IPS DF 4.7 (cell line): ENCODE results near the gene PPP1R26.
"Not testable (repeated sequence)": the region's sequence is repeated elsewhere in the genome, so short reads cannot be mapped to it uniquely, and the experiment has no call there.

ENCODE experiments used
- DNase-seq: peaks from one replicate; pipeline ENCODE4 v3.0.0-alpha.2; 2013; ENCODE audit warnings: low spot score; ENCODE audit errors: extremely low read depth

The PPP1R26 gene, protein sequence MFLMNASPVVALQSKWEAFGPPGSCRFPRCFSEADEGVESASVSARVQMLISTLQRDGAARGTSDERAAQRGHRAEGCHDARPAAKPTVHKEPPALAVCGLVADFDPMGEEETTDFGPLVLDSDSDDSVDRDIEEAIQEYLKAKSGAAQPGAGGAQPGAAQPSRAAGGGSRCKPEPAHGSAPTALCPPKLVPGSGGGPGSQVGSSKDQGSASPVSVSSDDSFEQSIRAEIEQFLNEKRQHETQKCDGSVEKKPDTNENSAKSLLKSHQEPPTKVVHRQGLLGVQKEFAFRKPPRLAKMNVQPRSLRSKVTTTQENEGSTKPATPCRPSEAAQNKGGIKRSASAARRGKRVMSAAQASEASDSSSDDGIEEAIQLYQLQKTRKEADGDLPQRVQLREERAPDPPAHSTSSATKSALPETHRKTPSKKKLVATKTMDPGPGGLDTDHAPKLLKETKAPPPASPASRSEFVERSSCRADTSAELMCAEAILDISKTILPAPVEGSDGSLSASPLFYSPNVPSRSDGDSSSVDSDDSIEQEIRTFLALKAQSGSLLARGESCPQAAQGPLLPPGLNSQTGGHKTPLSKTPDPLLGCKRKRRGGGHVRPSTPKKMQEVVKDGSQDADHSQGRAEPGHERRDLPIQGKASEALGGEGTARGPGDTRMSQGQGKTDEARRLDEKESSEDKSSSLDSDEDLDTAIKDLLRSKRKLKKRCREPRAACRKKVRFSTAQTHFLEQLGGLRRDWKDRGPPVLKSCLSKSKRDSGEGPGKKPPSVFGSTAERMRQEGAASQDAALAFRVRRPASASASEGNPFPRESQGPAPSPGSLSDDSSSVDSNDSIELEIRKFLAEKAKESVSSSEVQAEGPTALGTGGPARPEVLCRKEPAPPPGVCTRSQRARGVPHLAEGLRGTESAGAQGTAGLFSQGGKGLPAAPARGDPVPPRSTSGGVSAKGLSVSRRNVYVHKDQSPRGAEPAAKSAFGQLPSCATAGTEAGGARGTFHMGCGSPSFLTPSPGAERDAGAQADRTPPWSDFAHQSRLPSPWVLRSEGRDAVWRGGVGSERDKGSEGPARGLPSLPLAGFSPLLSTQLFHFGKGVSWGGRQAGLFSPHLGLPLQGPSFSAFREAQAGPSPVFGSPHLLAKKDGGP (N-terminal part only)

DNA sequence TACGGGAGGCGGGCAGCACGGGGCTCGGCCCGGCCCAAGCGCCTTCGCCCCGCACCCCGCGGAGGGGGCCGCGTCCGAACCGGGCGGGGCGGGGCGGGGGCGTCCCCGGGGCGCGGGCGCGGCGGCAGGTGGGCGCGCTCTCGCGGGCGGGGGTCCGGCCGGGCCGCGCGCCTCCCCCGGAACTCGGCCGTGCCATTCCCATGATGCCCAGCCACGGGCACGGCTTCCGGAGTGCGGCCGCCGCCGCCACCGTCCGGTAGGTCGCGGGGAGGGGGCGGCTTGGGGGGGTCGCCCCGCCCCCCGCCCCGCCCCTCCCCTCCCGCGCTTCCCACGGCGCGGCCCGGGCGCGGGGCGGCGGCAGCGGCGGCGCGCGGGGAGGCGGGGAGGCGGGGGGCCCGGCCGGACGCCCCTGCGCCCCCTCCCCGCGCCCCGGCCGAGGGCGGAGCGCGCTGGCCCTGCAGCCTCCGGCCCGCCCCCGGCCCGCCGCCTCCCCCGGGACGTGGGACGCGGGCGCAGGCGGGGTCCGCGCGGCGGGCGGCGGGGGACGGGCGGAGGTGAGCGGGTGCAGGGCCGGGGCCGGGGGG, at the start of gene PPP1R26:
PPP1R26 (plus strand) TSS at position 314 of the 584 bp plus-strand sequence. CDS start 4,729 bp downstream, outside the sequence.
- DNase-seq: no peak

DNA sequence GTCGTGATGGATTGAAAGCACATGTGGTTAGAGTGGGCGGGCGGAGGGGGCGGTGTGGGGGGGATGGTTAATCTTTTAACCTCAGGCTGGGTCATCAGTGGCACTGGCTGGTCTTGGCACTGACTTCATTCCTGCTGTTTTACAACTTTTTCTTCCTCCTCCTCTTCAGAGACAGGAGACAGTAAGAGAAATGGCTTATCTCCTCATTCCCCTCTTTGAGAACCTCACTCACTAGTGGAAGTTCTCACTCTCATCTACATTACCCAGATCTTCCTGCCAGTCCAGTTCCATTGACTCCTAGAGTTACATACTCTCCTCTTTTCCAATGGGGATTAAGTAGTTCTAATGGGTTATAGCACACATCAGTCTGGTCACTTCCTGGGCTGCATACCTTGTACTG, 42.3 kb upstream of the PPP1R26 start:
- no peak for DNase-seq

DNA sequence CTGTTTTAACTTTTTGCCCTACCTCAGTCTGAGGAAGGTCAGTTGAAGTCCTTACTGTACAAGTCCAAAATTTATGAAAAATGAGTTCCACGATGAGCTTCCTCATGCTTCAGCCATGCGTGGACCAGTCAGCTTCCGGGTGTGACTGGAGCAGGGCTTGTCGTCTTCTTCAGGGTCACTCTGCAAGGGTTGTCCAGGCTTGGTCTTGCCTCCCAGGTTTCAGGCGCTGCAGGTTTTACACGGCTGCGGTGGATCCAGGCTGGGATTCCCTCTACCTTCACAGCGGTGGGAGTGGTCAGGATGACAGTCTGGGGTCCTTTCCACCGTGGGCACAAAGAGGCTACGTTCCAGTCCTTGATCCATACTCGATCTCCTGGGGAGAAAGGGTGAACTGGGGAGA, 41.9 kb upstream of the PPP1R26 start:
- DNase-seq: not testable (repeated sequence)

DNA sequence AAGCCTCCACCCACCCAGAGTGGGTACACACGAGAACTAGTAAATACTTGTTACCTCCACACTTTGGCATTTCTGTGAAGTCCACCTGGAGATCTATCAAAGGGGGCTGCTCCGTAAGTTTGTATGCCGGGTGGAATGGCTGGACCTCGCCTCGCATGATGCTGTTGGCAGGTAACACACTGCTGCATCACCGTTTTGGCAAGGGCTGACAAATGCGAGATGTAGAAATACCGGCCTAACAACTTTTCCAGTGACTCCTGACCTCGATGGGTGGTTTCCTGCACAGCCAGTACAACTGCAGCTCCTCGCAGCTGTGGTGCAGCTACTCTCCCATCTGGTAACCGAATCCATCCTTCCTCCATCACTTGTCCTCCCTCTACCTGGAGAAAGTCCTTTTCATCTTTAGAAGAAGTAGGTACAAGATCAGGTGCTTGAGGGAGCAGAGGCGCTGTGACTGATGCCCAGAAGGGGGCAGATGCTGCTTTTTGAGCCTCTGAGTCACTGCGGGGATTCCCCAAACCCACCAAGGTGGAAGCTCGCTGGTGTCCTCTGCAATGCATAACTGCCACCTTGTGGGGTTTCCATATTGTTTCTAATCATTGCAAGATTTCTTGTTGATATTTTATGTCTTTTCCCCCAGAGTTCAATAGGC, 40.9 kb upstream of the PPP1R26 start:
- DNase-seq: not testable (repeated sequence)

DNA sequence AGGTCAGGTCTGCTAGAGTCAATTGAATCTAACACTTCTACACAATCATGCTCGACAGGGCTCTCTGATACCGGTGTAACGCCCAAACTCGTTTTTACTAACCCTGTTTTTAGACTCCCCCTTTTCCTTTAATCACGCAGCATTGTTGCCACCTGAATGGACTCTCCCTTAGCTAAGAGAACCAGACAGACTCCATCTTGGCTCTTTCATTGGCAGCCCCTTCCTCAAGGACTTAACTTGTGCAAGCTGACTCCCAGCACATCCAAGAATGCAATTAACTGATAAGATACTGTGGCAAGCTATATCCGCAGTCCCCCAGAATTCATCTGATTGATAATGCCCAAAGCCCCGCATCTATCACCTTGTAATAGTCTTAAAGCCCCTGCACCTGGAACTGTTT, 40.1 kb upstream of the PPP1R26 start:
- DNase-seq: not testable (repeated sequence)

DNA sequence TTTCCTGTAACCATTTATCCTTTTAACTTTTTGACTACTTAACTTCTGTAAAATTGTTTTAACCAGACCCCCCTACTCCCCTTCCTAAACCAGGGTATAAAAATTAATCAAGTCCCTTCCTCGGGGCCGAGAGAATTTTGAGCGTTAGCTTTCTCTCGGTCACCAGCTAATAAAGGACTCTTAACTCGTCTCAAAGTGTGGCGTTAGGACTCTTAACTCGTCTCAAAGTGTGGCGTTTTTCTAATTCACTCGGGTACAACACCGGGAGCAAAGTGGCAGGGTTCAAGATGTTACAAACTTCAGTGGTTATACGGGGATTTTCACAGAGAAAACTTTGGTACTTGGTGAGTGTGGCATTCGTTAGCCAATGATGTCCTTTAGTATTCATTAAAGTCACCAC, 39.7 kb upstream of the PPP1R26 start:
- no peak for DNase-seq

DNA sequence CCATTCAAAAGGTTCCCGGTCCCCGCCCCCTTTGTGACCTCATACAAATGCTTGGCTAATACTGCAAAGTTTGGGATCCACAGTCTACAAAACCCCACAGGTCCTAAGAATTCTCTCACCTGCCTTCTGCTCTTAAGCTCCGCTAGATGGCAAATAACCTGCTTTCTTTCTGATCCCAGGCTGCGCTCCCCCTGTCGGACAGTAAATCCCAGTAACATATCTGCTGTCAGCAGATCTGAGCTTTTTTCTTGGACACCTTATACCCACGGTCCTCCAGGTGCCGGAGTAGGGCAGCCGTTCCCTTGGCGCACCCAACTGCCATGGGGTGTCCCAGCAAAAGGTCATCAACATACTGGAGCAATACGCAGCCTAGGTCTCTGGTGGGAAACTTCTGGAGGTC, 39.0 kb upstream of the PPP1R26 start:
- no peak for DNase-seq

DNA sequence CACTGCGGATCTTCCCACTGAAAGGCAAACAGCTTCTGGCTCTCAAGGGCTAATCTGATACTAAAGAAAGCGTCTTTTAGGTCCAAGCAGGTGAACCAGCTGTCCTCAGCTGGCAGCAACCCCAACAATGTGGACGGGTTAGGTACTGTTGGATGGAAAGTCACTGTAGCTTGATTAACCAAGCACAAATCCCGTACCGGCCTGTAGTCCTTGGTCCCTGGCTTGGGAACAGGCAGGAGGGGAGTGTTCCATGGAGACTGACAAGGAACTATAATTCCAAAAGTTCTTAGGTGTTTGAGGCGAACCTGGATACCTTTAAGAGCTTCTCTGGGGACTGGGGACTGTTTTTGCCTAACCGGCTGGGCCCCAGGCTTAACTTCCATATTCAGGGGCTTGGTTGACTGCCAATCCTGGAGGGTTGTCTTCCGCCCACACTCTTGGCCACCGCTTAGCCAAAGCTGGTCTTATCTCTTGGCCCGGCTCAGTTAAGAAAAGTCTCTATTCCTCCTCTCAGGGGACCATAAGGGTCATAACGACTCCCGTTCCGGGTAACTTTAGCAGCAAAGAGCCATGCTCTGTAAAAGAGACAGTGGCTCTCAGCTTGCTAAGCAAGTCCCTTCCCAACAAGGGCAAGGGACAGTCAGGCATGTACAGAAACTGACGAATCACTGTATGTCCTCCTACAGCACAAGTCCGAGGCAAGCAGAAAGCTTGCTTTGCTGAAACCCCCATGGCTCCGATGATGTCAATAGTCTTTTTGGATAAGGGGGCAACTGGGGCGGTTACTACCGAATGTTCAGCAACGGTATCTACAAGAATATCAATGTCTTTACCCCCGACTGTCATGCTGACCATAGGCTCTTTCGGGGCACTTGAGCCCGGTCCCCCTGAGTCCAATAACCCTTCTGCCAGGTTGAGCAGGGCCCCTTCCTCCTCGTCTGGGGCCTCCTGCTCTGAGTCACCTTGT, 38.2 kb upstream of the PPP1R26 start:
- not testable (repeated sequence) for DNase-seq

DNA sequence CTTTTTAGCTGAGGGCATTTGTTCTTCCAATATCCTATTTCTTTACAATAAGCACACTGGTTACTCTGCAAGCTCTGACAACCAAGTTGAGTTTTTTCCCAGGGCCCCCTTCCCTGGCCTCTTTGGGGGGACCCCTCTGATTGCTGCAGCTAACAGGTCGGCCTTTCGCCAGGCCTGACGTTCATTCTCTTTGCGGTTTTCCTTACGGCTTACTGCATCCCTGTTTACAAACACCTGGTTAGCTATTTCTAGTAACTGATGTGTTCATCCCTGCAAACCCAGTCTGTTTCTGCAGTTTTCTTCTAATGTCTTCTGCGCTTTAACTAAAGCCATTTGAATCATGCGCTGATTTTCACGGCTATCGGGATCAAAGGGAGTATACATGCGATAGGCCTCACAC, 37.5 kb upstream of the PPP1R26 start:
- no peak for DNase-seq

DNA sequence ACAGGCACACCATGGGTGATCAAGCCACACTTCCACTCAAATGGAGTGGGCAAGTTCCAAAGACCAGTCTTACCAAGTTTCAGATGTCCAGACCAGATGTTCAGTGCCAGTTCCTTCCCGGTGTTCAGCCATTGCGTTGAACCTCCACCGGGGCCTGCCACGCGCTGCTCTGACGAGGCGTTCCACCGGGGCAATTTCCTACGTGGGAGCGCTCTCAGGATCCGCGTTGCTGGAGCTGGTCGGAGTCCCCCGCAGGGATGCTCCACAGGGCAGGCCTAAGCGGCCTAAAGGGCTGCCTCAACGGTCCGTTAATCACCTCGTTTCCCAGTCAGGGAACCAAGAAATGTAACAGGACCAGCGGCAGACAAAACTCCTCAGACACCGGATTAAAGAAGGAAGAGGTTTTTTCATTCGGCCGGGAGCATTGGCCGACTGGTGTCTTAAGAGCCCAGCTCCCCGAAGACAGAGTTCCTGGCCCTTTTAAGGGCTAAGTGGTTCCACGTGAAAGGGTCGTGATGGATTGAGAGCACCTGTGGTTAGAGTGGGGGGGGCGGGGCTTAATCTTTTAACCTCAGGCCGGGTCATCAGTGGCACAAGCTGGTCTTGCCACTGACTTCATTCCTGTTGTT, 35.7 kb upstream of the PPP1R26 start:
- no peak for DNase-seq

DNA sequence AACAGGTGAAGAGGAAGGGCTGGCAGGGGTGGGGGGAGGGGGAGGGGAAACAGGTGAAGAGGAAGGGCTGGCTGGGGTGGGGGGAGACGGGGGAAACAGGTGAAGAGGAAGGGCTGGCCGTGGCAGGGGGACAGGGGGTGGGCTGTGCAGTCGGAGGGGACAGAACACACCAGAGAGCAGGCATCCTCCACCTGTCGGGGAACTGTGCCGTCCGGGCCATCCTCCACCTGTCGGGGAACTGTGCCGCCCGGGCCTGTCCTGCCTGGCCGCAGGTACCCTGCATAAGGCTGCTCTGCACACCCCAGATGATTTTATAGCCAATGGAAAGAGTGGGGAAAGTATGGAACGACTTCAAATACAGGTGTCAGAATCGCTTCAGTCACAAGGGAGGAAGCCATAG, 32.5 kb upstream of the PPP1R26 start:
- DNase-seq: no peak

DNA sequence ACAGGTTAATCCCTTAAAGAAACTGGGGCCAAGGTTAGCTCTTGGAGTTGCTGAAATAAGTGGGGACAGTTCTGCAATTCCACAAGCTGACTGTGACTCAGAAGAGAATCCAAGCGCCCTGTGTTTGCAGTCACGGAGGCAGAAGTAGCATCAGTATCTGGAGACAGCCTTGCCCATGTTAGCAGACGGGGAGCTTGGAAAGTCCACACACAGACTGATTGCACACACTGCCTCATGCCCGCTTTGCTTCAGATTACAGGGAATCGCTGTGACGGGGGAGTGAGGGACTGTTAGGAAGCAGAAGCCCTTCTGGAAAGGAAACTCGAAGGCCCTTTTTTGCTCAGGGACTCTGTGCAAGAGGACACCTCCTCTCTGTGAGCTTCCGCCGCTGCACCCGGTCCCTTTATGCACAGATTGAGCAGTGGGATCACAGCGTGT, 30.9 kb upstream of the PPP1R26 start:
- DNase-seq: no peak

DNA sequence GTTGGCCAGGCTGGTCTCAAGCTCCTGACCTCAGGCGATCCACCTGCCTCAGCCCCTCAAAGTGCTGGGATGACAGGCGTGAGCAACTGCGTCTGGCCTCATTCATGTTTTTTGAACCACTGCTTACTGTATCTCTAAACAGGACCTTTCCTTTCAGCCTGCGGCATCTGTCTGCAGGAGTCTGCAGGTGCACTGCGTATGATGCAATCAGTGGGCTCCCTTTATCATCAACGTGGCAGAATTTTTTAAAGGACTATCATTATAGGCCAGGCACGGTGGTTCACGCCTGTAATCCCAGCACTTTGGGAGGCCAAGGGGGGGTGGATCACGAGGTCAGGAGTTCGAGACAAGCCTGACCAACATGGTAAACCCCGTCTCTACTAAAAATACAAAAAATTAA, 30.1 kb upstream of the PPP1R26 start:
- DNase-seq: not testable (repeated sequence)

DNA sequence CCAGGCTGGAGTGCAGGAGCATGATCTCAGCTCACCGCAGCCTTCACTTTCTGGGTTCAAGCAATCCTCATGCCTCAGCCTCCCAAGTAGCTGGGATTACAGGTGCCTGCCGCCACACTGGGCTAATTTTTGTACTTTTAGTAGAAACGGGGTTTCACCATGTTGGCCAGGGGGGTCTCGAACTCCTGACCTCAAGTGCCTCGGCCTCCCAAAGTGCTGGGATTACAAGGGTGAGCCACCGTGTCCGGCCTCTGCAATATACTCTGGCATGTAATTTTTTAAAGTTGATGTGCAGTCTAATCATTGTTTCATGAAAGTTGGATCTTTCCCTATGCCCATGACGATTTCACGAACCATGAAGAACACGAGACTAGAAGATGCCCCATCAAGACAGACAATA, 28.6 kb upstream of the PPP1R26 start:
- DNase-seq: no peak

DNA sequence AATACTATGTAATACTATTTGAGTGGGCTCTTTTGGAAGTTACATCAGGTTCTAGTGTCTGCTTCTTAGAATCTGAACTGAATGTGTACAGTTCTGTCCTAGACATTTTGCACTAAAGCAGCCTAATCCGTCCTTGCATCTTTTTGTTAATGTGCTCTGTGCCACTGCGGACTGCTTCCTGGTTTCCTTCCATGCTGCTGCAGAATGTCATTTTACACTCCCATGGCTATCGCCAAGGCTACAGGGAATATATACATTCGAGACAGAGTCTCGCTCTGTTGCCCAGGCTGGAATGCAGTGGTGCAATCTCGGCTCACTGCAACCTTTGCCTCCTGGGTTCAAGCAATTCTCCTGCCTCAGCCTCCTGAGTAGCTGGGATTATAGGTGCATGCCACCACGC, 27.7 kb upstream of the PPP1R26 start:
- DNase-seq: not testable (repeated sequence)

DNA sequence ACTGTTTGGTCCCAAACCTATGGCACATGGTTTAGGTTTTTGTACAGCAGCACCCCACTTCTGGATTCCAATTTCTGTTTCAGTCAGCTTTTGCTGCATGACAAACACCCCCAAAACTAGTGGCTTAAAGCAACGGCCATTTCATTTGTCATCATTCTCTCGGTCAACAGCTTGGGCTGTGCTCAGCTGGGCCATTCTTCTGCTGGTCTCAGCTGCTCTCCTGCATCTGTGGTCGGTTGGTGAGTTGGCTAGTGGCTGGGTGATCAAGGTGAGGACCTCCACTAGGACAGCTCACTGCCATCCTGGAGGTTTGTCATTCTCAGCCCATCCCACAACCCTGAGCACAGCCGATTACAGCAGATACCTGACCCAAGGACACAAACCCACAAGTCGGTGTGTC, 24.8 kb upstream of the PPP1R26 start:
- DNase-seq: no peak

DNA sequence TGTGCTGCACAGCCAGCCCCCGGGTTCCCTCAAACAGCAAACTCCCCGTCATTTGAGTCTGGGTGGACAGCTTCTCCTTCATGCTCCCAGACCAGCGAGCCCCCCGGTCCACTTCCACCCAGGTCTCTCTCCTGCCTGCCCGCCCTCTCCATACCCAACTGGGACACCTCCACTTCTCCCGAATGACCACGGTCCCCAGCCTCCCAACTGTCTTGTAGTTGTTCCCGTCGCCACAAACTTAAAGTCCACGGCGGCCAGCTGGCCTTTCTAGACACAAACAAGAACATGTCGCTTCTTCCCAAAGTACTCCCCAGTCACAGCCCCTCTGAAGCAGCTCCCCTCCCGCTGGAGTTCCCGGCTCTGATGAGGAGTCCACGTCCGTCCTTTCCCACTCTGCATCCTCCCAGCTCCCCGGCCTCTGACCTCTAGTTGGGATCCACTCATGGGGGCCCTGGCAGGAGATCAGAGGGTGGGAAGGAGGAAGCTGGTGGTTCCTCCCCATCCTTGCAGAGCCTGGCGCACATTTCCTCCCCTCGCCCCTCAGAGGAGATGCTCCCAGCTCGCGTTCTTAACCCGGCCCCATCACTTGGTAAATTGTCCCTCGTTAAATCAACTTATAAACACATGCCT, 24.1 kb upstream of the PPP1R26 start:
- no peak for DNase-seq

DNA sequence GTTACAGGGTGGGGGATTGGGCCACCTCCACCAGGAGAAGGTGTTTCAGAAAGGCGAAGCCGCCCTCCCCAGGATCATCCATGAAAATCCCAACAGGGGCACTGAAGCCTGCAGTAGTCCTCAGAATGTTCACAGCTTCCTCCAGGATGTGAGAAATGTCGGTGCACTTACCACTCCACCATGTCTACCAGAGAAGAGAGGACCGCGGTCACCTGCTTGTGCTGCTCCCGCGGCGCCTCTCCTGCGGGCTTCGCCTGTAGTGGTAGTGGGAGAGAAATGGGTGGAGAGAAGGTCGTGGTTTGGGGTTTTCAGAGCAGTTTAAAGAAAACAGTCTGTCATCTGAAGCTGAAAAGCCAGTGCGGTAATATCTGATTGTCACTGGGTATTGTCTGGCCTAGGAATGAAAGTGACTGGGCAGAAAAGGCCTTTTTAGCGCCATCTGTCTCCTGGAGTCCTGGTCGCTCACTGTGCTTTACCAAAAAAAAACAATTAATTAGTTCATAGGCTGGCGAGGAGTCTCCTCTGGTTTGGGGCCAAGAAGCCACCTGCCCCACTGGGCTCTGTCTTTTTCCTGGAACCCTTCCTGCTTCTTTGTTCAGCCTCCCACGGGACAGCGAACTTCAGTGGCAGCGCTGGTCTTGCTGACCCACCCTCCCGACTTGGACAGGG, 23.0 kb upstream of the PPP1R26 start:
- no peak for DNase-seq
